HG02678 (cell line): ENCODE measurements around the gene STKLD1.

ENCODE experiments used
- ATAC-seq: cut with Tn5 transposase; IDR thresholded peaks from one replicate; pipeline ENCODE4 v1.9.1; 2021; ENCODE audit warnings: mild to moderate bottlenecking, moderate library complexity; ENCODE audit not compliant: unreplicated experiment

The STKLD1 gene

GRCh38 chr9:133405508-133406438 is 29.6 kb downstream of the STKLD1 start:
- no peak for ATAC-seq

- ATAC-seq, result peak; percentile 54
These were observed 30.5 kb downstream of the STKLD1 start for GRCh38 chr9:133406480-133407307.

DNA sequence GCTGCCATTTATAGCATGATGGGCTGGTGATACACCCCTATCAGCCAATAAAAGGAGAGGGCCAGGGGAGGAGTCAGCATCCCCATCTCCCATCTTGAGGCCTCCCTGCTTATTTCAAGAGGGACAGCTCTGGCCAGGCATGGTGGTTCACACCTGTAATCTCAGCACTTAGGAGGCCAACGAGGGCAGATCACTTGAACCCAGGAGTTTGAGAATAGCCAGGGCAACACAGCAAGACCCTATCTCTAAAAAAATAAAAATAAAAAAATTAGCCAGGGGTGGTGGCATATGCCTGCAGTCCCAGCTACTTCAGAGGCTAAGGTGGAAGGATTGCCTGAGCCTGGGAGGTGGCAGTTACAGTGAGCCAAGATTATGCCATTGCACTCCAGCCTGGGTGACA is 31.9 kb downstream of the STKLD1 start:
- ATAC-seq, result no peak

DNA sequence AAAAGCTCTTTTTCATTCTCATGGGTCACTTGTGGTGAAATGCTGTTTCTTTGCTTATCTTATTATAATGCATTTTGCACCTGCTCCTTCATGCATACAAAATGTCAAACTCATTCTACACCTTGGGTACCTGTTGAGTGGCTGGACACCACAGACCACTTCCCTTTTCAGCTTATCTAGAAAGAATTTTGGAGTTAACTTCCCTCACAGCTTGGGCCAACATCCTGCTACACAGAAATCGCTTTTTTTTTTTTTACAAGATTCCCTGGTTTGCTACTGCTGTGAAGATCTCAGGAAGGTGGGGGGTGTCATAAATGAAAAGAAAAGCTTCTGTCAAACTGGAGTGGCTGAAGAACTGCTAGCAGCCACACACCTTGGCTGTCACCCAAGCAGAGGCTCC is 39.0 kb downstream of the STKLD1 start:
- no peak for ATAC-seq

GRCh38 chr9:133417541-133418461 is 41.6 kb downstream of the STKLD1 start, which contains the start of gene REXO4:
Gene REXO4, minus strand, starts transcription at chr9:133418010. Its CDS starts 166 bp downstream, at chr9:133417844.
- peak; percentile 81 for ATAC-seq

DNA sequence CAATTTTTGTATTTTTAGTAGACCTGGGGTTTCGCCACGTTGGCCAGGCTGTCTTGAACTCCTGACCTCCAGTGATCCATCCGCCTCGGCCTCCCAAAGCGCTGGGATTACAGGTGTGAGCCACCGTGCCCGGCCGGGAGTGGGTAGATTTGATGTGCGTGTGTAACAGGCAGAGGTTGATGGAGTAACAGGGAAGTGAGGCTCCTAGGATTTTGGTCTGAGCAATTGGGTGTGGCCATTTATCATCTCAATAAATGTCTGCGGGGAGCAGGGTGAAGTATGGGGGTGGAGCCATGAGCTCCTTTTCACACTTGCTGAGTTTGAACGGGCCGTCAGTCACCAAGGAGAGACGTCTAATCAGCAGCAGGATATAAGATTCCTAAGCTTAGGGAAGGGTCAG is 42.8 kb downstream of the STKLD1 start:
- no peak for ATAC-seq

GRCh38 chr9:133420392-133420827 is 44.2 kb downstream of the STKLD1 start:
- ATAC-seq, result no peak

- peak; percentile 37 for ATAC-seq
These were observed 45.7 kb downstream of the STKLD1 start, which contains the start of gene ADAMTS13 for GRCh38 chr9:133421615-133422542. Gene ADAMTS13, plus strand, starts transcription at chr9:133422367. Its CDS starts 77 bp downstream, at chr9:133422444.

- ATAC-seq, result no peak
These were observed 47.0 kb downstream of the STKLD1 start for GRCh38 chr9:133423216-133423615.

DNA sequence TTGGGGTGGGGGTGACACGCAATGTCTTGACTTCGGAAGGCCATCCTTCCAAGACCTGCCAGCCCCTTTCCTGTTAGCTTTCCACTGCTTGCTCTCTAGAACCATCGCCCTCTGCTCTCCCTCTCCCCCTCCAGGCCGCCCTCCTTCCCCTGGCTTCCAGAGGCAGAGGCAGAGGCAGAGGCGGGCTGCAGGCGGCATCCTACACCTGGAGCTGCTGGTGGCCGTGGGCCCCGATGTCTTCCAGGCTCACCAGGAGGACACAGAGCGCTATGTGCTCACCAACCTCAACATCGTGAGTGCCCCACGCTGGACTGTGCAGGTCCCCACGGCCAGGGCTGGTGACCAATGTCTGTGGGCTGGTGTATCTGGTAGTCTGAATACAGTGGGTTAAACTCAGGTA is 48.0 kb downstream of the STKLD1 start:
- no peak for ATAC-seq

DNA sequence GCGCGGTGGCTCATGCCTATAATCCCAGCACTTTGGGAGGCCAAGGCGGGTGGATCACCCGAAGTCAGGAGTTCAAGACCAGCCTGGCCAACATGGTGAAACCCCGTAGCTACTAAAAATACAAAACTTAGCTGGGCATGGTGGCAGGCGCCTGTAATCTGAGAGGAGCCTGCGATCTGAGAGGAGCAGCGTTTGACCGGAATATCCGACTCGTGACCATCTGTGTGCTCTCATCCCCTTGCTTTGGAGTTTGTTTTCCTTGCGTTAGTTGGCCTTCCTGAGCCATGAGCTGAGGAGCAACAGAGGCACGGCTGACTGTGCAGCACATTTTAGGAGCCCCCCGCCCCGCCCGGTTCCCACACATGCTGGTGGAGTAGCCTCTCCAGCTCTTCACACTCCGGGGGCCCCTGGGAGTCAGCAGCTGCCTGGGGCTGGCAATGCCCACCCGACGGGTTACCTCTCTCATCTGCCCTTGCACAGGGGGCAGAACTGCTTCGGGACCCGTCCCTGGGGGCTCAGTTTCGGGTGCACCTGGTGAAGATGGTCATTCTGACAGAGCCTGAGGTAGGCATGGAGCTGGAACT is 49.0 kb downstream of the STKLD1 start:
- ATAC-seq, result no peak

- ATAC-seq, result no peak
These were observed 49.8 kb downstream of the STKLD1 start for GRCh38 chr9:133426011-133426410.

DNA sequence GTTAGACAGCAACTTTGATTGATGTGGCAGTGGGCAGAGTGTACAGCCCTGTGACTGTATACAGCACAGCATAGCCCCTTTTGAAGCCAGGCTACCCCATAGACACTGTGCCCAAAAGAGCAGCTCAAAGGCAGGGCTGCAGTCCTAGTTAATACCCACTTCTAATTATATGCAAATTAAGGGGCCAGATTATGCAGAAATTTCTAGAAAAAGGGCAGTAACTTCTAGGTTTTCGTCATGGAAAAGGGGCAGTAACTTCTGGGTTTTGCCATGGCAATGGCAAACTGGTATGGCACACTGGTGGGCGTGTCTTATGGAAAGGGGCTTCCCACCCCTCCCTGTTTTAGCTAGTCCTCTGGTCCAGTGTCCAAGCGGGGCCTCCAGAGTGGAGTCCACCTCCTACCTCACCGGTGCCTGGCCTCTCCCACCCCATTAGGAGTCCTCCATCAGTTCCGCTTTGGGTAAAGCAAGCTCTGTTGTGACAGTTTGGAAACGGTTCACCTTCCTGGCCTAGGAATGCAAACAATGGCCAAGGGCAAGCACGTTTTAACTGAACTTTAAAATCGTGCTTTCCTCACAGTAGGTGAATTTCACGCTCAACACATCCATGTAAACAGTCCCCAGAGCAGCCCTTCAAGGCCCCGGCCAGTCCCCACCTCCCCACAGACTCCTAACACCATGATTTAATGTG is 51.6 kb downstream of the STKLD1 start:
- ATAC-seq, result no peak

DNA sequence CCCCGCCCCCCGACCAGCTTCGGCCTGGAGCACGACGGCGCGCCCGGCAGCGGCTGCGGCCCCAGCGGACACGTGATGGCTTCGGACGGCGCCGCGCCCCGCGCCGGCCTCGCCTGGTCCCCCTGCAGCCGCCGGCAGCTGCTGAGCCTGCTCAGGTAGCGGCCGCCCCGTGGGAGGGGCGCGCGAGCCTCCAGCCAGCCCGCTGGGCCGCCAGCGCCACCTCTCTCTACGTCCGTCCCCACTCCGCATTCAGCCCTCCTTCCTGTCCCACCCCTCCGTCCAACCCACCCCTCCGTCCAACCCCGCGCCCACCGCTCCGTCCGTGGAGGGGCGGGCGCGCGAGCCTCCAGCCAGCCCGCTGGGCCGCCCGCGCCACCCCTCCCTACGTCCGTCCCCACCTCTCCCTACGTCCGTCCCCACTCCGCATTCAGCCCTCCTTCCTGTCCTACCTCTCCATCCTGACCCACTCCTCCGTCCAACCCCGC is 52.5 kb downstream of the STKLD1 start:
- no peak for ATAC-seq

- ATAC-seq, result no peak
These were observed 53.0 kb downstream of the STKLD1 start for GRCh38 chr9:133429214-133429613.

DNA sequence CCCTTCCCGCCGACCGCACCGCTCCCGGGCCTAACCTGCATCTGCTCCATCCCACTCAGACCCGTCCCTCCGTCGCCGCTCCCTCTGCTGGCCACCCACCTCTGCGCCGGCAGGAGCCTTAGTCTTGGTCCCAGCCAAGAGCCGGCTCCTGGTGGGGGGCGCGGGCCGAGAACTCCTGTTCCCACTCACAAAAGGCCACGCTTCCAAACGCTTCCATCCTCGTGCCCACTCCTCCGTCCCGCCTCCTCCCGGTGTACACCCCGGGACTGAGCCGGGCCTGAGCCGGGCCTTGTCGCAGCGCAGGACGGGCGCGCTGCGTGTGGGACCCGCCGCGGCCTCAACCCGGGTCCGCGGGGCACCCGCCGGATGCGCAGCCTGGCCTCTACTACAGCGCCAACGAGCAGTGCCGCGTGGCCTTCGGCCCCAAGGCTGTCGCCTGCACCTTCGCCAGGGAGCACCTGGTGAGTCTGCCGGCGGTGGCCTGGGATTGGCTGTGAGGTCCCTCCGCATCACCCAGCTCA is 53.5 kb downstream of the STKLD1 start:
- ATAC-seq, result no peak

- ATAC-seq, result no peak
These were observed 54.1 kb downstream of the STKLD1 start for GRCh38 chr9:133430244-133430643.

DNA sequence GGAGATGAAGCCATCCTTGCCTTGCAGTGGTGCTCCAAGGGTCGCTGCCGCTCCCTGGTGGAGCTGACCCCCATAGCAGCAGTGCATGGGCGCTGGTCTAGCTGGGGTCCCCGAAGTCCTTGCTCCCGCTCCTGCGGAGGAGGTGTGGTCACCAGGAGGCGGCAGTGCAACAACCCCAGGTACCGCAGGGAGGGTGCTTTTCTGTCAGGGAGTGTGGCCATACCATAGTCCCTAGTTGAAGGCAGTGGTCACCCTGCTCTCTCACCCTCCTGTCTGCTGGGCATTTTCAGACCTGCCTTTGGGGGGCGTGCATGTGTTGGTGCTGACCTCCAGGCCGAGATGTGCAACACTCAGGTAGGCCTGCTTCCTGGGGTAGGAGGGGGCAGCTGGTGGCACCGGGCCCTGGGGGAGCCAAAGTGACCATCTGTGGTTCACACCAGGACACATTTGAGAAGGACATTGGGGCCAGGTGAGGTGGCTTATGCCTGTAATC is 57.2 kb downstream of the STKLD1 start:
- ATAC-seq, result no peak
